HG03280 (cell line): ENCODE measurements around the gene IQSEC3.
"Not testable (repeated sequence)": the region's sequence is repeated elsewhere in the genome, so short reads cannot be mapped to it uniquely, and the experiment has no call there.

Experiments
- ATAC-seq: cut with Tn5 transposase; IDR thresholded peaks from one replicate; pipeline ENCODE4 v1.9.1; 2021; ENCODE audit warnings: mild to moderate bottlenecking, moderate library complexity; ENCODE audit not compliant: unreplicated experiment

Gene IQSEC3

DNA sequence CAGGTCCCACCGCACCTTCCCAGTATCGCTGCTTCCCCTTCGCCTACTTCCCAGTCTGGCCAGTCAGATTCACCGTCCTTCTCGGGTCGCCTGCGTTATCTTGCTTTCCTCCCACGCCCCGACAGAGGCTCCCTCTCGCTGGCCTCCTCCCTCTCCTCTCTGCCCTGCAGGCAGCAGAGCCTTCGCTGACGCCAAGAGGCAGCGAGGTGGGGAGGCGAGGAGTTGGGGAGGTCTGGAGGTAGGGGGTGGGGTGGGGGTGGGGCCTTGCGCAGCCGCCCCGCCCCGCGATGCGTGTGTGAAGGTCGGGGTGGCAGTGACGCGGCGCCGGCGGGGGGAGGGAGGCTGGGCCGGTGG, at the start of gene IQSEC3:
TSS of gene IQSEC3 (plus strand) at position 340 of the 354 bp plus-strand sequence. CDS start 116 bp downstream, outside the sequence.
- not testable (repeated sequence) for ATAC-seq

DNA sequence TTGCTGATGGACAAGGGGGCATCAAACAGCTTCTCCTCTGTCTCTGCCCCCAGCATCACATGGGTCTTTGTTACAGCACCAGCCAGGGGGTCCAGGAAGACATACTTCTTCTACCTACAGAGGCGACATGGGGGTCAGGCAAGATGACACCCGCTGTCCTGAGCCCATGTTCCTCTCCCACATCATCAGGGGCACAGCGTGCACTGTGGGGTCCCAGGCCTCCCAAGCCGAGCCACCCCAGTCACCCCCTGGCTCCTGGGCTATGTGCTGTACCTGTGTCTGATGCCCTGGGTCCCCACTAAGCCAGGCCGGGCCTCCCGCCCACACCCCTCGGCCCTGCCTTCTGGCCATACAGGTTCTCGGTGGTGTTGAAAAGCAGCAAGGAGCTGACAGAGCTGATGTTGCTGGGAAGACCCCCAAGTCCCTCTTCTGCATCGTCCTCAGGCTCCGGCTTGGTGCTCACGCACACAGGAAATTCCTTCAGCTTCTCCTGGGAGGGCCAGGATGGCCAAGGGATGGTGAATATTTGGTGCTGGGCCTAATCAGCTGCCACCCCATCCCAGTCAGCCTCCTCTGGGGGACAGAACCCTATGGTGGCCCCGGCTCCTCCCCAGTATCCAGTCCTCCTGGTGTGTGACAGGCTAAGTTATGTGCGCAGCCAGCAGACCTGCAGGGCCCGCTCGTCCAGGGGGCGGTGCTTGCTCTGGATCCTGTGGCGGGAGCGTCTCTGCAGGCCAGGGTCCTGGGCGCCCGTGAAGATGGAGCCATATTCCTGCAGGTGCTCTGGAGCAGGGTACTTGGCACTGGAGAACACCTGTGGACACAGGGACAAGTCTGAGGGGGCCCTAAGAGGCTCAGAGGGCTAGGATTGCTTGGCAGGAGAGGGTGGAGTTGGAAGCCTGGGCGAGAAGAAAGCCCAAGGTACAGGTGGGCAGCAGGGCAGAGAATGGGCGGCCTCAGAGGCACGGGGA, 48.9 kb upstream of the IQSEC3 start:
- ATAC-seq: not testable (repeated sequence)

DNA sequence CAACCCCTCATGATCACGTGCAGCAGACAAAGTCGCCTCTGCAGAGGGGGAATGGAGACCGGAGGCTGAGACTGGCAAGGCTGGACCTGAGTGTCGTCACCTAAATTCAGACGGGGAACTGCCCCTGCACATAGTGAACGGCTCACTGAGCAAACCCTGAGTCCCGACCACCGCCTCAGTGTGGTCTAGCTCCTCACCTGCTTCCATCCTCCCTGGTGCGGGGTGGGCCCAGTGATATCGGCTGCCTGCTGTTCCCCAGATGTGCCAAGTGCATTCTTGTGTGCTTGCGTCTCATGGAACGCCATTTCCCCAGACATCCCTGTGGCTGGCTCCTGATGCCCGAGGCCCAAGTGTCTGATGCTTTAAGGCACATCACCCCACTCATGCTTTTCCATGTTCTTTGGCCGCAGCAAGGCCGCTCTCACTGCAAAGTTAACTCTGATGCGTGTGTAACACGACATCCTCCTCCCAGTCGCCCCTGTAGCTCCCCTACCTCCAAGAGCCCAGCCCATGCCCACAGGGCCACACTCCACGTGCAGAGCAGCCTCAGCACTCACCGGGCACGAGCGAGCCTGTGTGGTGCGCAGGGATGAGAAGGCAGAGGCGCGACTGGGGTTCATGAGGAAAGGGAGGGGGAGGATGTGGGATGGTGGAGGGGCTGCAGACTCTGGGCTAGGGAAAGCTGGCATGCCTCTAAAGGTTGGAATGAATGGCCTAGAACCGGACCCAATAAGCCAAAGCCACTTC, 47.6 kb upstream of the IQSEC3 start:
- not testable (repeated sequence) for ATAC-seq

DNA sequence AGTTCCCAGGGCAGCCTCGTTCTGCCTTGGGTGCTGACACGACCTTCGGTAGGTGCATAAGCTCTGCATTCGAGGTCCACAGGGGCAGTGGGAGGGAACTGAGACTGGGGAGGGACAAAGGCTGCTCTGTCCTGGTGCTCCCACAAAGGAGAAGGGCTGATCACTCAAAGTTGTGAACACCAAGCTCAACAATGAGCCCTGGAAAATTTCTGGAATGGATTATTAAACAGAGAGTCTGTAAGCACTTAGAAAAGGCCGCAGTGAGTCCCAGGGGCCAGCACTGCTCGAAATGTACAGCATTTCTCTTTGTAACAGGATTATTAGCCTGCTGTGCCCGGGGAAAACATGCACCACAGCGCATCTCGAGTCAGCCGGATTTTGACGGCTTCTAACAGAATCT, 46.7 kb upstream of the IQSEC3 start:
- not testable (repeated sequence) for ATAC-seq

DNA sequence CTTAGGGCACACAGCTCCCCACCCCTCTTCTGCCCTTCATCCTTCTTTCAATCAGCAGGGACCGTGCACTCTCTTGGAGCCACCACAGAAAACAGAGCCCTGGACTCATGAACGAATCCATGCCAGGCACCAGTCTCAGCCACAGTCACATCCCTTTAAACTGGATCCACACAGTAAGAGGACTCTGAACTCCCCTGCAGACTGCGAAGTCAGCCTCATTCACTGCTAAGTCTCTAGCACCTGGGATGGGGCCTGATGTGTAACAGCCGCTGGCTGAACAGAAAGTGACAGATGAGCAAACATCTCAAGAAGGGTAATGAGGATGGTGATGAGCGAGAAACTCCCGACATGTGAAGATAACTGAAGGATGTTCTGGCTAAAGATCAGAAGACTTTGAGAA, 45.8 kb upstream of the IQSEC3 start:
- ATAC-seq: no peak

DNA sequence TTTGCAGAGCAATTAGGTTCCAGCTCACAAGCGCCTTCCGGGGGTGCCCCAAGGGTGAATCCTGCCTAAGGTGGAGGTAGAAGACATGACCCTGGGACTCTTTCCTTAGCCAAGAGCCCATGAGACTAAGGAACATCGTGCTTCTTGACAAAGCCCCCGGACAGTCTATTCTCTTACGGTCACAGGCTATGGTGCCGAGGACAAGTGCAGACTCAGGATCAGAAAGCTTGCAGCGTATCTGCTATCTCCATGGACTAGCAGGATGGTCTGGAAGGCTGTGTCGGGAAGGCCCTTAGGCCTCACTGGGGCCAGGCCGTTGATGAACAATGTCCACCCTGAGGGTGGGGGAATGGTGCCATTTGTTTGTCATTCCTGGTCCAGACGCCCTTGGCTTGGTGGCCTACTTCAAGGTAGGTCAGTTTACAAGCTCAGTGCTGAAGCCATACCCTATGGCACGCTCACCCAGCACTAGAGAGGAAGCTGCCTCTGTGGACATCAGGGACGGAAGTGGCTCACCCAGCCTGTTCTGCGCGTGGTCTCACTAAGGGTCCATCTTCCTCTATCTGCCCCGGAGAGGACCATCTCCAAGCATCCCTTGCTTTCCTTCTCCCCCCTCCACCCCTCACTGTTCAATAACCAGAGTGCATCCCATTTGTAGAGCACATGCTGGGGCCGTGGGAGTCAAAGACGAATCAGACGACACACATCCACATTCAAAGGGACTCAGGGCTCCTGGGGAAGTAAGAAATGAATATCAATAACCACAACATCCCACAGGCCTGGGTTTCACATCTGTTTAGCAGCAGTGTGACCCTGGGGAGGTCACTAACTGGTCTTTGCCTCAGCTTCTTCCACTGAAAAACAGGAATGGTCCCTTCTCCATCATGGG, 45.0 kb upstream of the IQSEC3 start:
- peak; percentile 62 for ATAC-seq

DNA sequence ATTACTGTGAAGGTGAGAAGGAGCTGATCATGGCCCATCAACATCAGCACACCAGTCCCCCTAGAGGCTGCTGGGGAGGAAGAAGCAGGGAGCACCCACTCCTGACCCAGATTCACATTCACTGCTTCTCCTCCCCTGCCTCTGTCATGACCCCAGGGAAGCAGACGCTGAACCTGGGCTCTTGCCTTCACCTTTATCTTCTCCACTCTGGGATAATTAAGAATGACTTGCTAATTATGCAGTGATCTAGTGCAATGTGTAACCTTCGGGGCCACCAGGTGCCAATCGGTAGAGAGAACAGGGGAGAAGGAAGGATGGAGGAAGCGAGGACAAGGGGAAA, 44.4 kb upstream of the IQSEC3 start:
- ATAC-seq: peak; percentile 48

DNA sequence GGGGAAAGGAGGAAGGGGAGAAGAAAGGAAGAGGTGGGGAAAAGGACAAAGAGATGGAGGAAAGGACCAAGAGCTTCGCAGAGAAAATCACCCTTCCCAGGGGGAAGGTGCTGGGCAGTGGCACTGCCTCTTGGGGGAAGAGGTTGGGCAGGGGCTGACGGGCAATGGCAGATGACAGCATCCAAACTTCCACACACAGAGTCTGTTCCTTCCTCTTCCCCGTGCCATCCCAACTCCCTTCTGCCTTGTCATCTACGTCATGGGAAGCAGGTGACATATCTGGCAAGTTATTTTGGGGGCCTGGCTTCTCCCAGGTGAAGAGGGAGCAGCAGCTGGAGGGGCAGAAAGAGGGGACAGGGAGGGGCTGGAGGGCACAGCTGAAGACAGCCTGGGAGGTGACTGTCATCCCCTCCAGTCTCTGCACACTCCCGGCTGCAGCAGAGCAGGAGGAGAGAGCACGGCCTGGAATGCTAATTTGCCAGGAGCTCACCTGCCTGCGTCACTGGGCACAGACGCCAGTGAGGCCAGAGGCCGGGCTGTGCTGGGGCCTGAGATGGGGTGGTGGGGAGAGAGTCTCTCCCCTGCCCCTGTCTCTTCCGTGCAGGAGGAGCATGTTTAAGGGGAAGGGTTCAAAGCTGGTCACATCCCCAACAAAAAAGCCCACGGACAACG, 43.9 kb upstream of the IQSEC3 start:
- ATAC-seq: peak; percentile 9

DNA sequence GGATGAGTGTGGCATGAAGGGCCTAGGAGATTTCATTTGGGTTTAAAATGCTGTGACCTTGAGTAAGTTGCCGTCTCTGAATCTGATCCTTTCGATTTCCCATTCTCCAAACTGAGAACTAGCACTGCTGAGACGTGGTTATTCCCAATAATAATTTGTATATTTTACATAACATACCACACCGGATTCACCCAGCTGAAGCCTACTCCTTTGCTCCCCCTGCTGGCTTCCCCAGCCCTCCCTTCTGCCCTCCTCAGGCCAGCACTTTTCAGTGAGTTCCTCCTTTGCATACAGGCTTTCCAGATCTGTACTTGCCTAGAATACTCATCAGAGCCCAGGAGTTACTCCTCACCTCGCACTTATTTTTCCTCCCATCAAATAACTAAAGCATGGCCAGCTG, 38.7 kb upstream of the IQSEC3 start:
- not testable (repeated sequence) for ATAC-seq

DNA sequence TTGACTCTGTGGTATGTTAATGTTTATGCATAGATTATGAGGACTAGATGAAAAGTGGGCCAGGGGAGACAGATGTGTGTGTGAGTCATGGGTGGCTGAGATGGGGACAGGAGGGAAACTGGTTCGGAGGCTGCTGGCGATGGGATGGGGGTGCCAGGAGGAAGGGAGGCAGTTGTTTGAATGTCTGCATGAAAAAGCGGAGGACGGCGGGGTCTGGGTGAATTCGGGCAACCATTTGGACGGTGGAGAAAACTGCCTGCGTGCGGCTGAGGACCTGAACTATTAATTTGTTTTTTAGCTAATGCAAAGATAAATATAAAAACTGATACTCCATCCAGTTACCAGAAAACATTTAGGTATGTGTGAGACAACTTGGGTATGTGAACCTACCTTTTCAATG, 27.8 kb upstream of the IQSEC3 start:
- not testable (repeated sequence) for ATAC-seq

DNA sequence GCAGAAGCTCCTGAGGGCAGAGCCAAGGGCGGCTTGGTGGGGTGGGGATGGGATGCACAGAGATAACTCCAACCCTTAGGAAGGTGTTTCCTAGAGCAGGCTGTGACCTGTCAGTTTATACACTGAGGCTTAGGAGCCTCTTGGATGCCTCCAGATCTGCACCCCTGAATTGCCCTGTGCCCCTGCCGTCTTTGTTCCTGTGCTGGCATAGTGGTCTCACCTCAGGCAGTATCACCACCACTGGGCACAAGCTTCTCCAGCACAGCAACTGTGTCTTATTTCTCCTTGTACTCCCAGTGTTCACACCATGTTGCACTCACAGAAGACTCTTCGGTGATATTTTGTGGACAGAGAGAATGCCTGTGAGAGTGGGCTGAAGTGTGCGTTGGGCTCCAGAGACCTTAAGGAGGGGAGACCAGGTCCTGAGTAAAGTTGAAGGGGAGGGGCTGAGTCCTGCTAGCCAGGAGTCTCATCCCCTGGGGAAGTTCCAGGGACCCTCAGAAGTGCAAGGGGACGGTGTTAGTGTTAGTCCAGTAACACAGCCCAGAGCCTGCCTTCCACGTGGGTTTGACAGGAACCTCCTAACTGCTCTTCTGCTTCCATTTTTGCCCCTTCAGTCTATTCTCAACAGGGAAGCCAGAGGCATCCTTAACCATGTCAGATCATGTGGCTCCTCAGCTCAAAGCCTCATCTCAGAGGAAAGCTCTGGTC, 26.9 kb upstream of the IQSEC3 start:
- not testable (repeated sequence) for ATAC-seq

DNA sequence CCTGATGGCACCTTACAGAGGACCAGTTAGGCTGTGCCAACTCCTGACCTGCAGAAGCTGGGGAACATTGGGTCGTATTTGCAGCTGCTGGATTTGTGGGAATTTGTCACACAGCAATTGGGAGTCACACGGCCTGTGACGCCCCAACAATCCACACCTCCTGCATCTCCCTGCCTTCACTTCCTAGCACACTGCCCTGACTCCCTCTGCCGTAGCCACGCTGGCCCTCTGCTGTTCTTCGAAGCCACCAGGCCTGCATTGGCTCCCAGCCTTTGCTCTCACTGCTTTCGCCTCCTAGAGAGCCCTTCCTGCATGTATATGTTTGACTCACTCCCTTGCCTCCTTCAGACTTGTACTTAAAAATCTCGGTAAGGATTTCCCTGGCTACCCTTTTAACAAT, 22.2 kb upstream of the IQSEC3 start:
- ATAC-seq: not testable (repeated sequence)

DNA sequence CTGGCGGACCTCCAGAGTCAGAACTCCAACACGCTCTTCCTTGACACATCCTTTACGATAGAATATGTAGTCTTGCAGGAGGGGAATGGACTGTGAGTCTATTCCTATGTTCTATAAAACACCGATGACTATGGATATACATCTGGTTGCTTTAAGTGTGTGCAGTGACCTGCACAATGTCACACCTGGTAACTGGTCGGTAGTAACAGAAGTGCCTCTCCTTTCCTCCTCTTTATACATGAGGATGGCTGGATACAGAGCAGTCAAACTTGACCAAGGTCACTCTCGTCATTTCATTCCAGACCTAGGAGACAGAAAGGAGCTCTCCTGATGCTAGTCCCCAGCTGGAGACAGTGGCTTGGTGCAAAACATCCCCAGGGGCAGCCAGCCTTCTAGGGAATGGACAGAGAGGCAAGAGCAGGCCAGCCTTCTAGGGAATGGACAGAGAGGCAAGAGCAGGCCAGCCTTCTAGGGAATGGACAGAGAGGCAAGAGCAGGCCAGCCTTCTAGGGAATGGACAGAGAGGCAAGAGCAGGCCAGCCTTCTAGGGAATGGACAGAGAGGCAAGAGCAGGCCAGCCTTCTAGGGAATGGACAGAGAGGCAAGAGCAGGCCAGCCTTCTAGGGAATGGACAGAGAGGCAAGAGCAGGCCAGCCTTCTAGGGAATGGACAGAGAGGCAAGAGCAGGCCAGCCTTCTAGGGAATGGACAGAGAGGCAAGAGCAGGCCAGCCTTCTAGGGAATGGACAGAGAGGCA, 21.2 kb upstream of the IQSEC3 start:
- ATAC-seq: not testable (repeated sequence)

DNA sequence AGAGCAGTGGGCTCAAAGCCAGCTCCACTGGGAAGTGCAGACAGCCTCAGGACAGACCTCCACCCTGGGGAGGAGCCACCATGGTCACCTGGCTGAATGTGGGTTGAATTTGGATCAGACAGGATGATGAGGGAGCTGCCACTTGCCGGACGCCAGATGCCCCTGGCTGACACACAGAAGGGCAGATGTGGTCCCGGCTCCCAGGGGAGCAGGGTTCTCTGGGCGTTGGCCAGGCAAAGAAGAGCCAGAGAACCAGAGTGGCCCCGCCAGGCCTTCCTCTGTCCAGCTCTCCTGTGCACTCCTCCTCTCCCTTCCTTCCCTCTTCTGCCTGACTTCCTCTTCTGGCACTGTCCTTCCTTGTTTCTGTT, 20.6 kb upstream of the IQSEC3 start:
- not testable (repeated sequence) for ATAC-seq

DNA sequence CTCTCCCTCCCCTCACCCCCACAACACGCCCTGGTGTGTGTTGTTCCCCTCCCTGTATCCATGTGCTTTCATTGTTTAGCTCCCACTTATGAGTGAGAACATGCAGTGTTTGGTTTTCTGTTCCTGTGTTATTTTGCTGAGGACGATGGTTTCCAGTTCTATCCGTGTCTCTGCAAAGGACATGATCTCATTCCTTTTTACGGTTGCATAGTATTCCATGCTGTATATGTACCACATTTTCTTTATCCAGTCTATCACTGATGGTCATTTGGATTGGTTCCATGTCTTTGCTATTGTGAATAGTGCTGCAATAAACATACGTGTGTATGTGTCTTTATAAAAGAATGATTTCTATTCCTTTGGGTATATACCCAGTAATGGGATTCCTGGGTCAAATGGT, 20.0 kb upstream of the IQSEC3 start:
- ATAC-seq: not testable (repeated sequence)

DNA sequence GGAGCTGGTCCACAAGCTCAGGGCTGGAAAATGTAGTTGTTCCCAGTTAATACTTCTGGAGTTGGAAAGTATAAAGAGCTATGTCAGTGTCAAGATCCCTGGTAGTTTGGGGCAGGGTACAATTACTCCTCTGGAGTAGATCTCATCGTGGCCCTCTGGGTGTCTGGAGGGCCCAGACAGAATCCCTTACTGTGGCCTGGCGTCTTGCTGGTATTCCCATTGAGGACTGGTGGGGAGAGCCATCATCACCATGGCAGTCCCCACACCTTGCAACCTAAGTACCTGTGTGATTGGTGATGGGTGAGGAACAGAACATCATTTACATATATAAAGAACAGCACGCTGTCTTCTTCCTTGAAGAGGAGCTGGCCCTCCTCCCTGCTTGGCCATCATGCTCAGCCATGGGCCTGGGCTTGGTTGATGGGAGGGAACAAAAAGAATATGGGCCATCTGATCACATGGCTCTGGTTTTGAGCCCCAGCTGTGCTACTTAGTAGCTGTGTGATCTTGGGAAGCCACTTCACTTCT, 18.8 kb upstream of the IQSEC3 start:
- not testable (repeated sequence) for ATAC-seq

DNA sequence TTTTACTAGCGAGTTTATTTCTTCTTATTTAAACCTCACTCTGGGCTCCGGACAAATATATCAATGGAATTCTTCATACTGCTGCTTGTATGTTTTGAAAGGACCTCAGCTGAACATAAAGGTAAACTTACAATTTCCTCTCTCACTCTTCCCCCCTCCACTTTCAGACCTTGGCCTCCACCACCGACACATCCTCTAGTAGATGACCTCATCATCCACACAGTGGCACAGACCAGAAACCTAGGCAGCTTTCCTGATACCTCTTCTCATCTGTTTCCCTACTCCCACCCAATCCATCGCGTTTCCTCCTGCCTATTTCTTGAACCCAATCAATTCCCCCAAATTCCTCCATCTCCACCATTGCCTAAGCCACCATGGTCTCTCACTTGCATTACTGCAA, 17.4 kb upstream of the IQSEC3 start:
- ATAC-seq: not testable (repeated sequence)

DNA sequence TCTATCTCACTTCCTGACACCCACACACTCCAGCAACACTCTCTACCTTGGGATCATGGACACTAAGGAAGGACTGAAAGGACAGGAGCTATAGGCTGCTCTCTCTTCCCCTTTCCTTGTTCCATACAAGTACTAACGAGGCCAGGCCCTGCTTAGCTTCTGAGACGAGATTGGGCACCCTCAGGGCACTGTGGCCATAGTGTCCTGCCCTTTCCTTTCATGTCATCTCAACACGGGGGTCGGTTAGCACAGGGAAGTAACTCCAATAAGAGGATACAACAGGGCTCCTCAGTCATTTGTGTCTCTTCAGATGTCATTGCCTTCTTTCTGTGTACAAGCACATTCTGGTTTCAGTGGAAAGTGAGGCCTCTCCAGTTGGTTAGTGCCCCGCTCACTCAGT, 15.5 kb upstream of the IQSEC3 start:
- not testable (repeated sequence) for ATAC-seq

DNA sequence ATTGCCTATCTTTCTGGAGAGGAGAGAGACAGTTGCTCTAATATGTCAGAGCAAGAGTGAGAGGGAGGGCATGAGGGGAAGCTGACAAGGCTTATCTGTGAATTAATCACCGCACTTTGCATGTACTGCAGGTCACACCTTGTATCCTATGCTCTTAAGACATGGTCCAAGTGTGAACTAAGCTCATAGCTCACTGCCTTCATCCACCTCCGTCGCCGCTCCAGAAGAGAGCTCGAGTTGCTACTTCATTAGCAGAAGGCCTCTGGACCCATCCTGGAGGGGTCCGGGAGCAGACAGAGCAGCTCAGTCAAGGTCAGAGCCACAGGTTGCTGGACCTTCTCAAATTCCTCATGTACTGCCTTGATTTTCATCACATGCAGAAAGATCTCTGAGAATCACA, 14.6 kb upstream of the IQSEC3 start:
- not testable (repeated sequence) for ATAC-seq
